Measurements from ENCODE around the gene KPNA2.

Gene KPNA2

DNA sequence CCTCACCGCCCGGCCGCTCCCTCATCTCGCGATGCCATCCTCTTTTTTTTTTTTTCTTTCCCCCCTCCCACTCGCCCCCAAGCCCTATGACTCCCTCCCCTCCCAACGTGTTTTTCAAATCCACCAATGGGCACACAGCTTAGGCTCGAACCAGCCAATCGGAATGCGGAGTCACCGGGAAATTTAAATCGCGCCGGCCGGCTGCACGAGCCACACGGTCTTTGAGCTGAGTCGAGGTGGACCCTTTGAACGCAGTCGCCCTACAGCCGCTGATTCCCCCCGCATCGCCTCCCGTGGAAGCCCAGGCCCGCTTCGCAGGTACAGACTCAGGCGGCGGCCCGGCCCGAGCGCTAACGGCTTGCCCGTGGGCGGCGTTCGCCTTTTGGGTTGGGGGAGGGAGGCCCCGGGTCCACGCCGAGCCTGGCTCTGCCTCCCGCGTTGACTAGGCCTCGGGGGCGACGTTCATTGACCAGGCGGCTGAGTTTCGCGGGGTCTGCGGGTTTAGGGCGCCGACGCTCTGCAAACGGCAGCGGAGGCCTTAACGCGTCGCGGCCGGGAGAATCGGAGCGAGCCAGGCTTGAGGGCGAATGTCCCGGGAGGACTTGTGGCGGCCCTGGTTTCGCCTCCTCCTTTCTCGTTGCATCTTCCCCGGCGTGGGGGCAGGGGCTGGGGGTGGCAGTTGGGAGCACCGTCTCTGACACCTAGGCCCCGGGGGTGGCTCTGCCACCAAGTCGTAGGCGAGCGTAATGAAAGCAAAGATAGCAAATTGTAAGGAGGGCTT is at the start of gene KPNA2:
TSS of gene KPNA2 (plus strand) at position 213 of the 781 bp plus-strand sequence. CDS start 1,398 bp downstream, outside the sequence.
- DNase-seq (ENCODE audit: low read depth), result peak; percentile 97
- no peak for TF ChIP-seq CTCF (IDR thresholded peaks at IDR 0.05; ENCODE audit: low read depth, low read length, missing control alignments)
- in situ Hi-C loops (cut with HindIII; ENCODE audit: low sequenced_read_pairs), result no loop called here
- peak within 1 kb of the TSS; percentile 92 for H3K4me3 ChIP-seq (ENCODE audit: low read depth, low read length)

DNA sequence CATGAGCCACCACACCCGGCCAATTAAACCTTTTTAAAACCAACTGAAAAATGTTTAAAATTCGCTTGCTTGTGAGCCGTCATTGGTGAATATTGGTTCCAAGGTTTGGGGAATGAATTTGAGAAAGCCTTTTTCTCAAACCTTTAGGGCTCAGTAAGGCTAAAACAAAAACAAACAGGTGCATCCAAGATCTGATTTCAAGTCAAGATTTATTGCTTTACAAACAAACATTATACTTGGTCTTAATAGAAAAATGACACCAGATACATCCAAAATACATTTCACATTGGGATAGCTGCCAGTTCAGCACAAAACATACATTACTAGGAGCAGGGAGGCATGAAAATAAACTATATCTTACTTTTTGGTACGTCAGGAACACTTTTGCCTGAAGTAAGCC is 44.6 kb upstream of the KPNA2 start:
- no peak for TF ChIP-seq CTCF (IDR thresholded peaks at IDR 0.05; ENCODE audit: low read depth, low read length, missing control alignments)
- no peak overlapping the region for H3K4me3 ChIP-seq (ENCODE audit: low read depth, low read length)
- in situ Hi-C loops (cut with HindIII; ENCODE audit: low sequenced_read_pairs), result no loop called here

GRCh38 chr17:67992548-67993152 is 42.9 kb upstream of the KPNA2 start:
- no peak for DNase-seq (ENCODE audit: low read depth)

More for the DNA sequence above, 44.6 kb upstream of the KPNA2 start:
- DNase-seq (ENCODE audit: low read depth), result no peak

GRCh38 chr17:67993153-67993997 is 42.2 kb upstream of the KPNA2 start:
- peak overlapping the region; percentile 71 for H3K4me3 ChIP-seq (ENCODE audit: low read depth, low read length)
- peak; percentile 35 for DNase-seq (ENCODE audit: low read depth)
- TF ChIP-seq CTCF (IDR thresholded peaks at IDR 0.05; ENCODE audit: low read depth, low read length, missing control alignments), result no peak
- in situ Hi-C loops (cut with HindIII; ENCODE audit: low sequenced_read_pairs), result no loop called here

More at GRCh38 chr17:67992548-67993152, 42.9 kb upstream of the KPNA2 start:
- peak overlapping the region; percentile 71 for H3K4me3 ChIP-seq (ENCODE audit: low read depth, low read length)
- in situ Hi-C loops (cut with HindIII; ENCODE audit: low sequenced_read_pairs), result no loop called here
- TF ChIP-seq CTCF (IDR thresholded peaks at IDR 0.05; ENCODE audit: low read depth, low read length, missing control alignments), result no peak

GRCh38 chr17:67993998-67994361 is 41.6 kb upstream of the KPNA2 start:
- no peak for TF ChIP-seq CTCF (IDR thresholded peaks at IDR 0.05; ENCODE audit: low read depth, low read length, missing control alignments)
- in situ Hi-C loops (cut with HindIII; ENCODE audit: low sequenced_read_pairs), result no loop called here
- no peak for DNase-seq (ENCODE audit: low read depth)
- H3K4me3 ChIP-seq (ENCODE audit: low read depth, low read length), result peak overlapping the region; percentile 59

- peak overlapping the region; percentile 53 for H3K4me3 ChIP-seq (ENCODE audit: low read depth, low read length)
- no peak for DNase-seq (ENCODE audit: low read depth)
- no peak for TF ChIP-seq CTCF (IDR thresholded peaks at IDR 0.05; ENCODE audit: low read depth, low read length, missing control alignments)
- in situ Hi-C loops (cut with HindIII; ENCODE audit: low sequenced_read_pairs), result no loop called here
Measured at GRCh38 chr17:67994817-67995569, 40.5 kb upstream of the KPNA2 start.

Data from astrocyte of the cerebellum (primary cell).